ENCODE data around the gene AOPEP.
"Not testable (repeated sequence)": the region's sequence is repeated elsewhere in the genome, so short reads cannot be mapped to it uniquely, and the experiment has no call there.

AOPEP gene

GRCh38 chr9:94921656-94922055, 195.2 kb downstream of the AOPEP start:
- DNase-seq = no peak

- DNase-seq = peak; percentile 97
Measured at GRCh38 chr9:94922098-94922607, 195.7 kb downstream of the AOPEP start.

GRCh38 chr9:94922691-94923107, 196.2 kb downstream of the AOPEP start:
- no peak for DNase-seq

- no peak for DNase-seq
Measured at GRCh38 chr9:94923326-94924089, 197.0 kb downstream of the AOPEP start.

GRCh38 chr9:94925751-94926430, 199.4 kb downstream of the AOPEP start:
- DNase-seq = no peak

GRCh38 chr9:94926431-94926800, 199.9 kb downstream of the AOPEP start:
- DNase-seq = no peak

- no peak for DNase-seq
Measured at GRCh38 chr9:94927048-94927761, 200.7 kb downstream of the AOPEP start.

- DNase-seq = peak; percentile 71
Measured at GRCh38 chr9:94927762-94928670, 201.5 kb downstream of the AOPEP start.

- peak; percentile 68 for DNase-seq
Measured at GRCh38 chr9:94928691-94929368, 202.3 kb downstream of the AOPEP start.

GRCh38 chr9:94929369-94929756, 202.9 kb downstream of the AOPEP start:
- peak; percentile 67 for DNase-seq

GRCh38 chr9:94931036-94931633, 204.6 kb downstream of the AOPEP start:
- DNase-seq = no peak

- no peak for DNase-seq
Measured at GRCh38 chr9:94931740-94932139, 205.2 kb downstream of the AOPEP start.

- DNase-seq = no peak
Measured at GRCh38 chr9:94932652-94933510, 206.4 kb downstream of the AOPEP start.

- peak; percentile 77 for DNase-seq
Measured at GRCh38 chr9:94933511-94933828, 207.0 kb downstream of the AOPEP start.

GRCh38 chr9:94934816-94935328, 208.4 kb downstream of the AOPEP start:
- DNase-seq = no peak

- DNase-seq = no peak
Measured at GRCh38 chr9:94935396-94935795, 208.9 kb downstream of the AOPEP start.

- no peak for DNase-seq
Measured at GRCh38 chr9:94936419-94936818, 209.9 kb downstream of the AOPEP start.

GRCh38 chr9:94937214-94937903, 210.9 kb downstream of the AOPEP start:
- peak; percentile 94 for DNase-seq

- no peak for DNase-seq
Measured at GRCh38 chr9:94938384-94938783, 211.9 kb downstream of the AOPEP start.

- not testable (repeated sequence) for DNase-seq
Measured at GRCh38 chr9:94940296-94940695, 213.8 kb downstream of the AOPEP start.
